Hepatocyte (in vitro differentiated cells): ENCODE data around the gene CXCL8. TPM values are rescaled to one million over a fixed set of nuclear protein-coding genes. Genes with fewer than 3 reads are reported as not detected.
A peak's percentile ranks its signal among the peaks of the same experiment; 100 is the strongest.

Experiments
- DNase-seq: peaks from one replicate; pipeline ENCODE4 v3.0.0-alpha.2; 2016; ENCODE audit warnings: low spot score
- H2AFZ ChIP-seq: fragments of 200-600 bp; sonication (generic); 2 replicates; pipeline ENCODE4 v1.6.0; 2016; ENCODE audit warnings: antibody characterized with exemption, mild to moderate bottlenecking
- H3K27ac ChIP-seq: fragments of 200-600 bp; sonication (generic); 2 replicates; pipeline ENCODE4 v1.5.1; 2016; ENCODE audit warnings: mild to moderate bottlenecking
- H3K27me3 ChIP-seq: fragments of 200-600 bp; sonication (generic); 2 replicates; pipeline ENCODE4 v1.6.1; 2016
- H3K36me3 ChIP-seq: fragments of 200-600 bp; sonication (generic); replicated peaks from 2 replicates; pipeline ENCODE4 v1.5.1; 2016; ENCODE audit warnings: low read depth; ENCODE audit not compliant: insufficient read depth
- H3K4me1 ChIP-seq: fragments of 200-600 bp; sonication (generic); 2 replicates; pipeline ENCODE4 v1.5.1; 2016; ENCODE audit warnings: mild to moderate bottlenecking, moderate library complexity; ENCODE audit not compliant: insufficient read depth
- H3K4me2 ChIP-seq: fragments of 200-600 bp; sonication (generic); 2 replicates; pipeline ENCODE4 v1.6.0; 2016
- H3K4me3 ChIP-seq: fragments of 200-600 bp; sonication (generic); 2 replicates; pipeline ENCODE4 v1.5.1; 2016; ENCODE audit warnings: mild to moderate bottlenecking
- H3K79me2 ChIP-seq: fragments of 200-600 bp; sonication (generic); 2 replicates; pipeline ENCODE4 v1.6.0; 2017; ENCODE audit warnings: mild to moderate bottlenecking
- H3K9me2 ChIP-seq: fragments of 200-600 bp; sonication (generic); replicated peaks from 2 replicates; pipeline ENCODE4 v1.6.0; 2017; ENCODE audit warnings: mild to moderate bottlenecking; ENCODE audit not compliant: insufficient read depth
- H3K9me3 ChIP-seq: fragments of 200-600 bp; sonication (generic); 2 replicates; pipeline ENCODE4 v1.5.1; 2016; ENCODE audit warnings: low read depth, mild to moderate bottlenecking
- H4K20me1 ChIP-seq: fragments of 200-600 bp; sonication (generic); 2 replicates; pipeline ENCODE4 v1.6.0; 2016; ENCODE audit warnings: mild to moderate bottlenecking; ENCODE audit not compliant: insufficient read depth, poor library complexity, severe bottlenecking
- EZH2 ChIP-seq: fragments of 200-600 bp; sonication (generic); IDR thresholded peaks from 2 replicates; pipeline ENCODE4 v1.6.1; 2016; ENCODE audit warnings: antibody characterized with exemption, mild to moderate bottlenecking, borderline replicate concordance
- EZH2phosphoT487 ChIP-seq: fragments of 200-600 bp; sonication (generic); IDR thresholded peaks from one replicate; pipeline ENCODE4 v1.6.1; 2018; ENCODE audit warnings: antibody characterized with exemption, mild to moderate bottlenecking, low read depth, moderate library complexity; ENCODE audit not compliant: unreplicated experiment, severe bottlenecking
- WGBS: methylation state at CpG from one replicate; pipeline ENCODE4 v1.1.6; 2016; ENCODE audit warnings: low lambda C conversion rate; ENCODE audit errors: missing lambda C conversion rate; 5-methylcytosine and 5-hydroxymethylcytosine counted together
- polyA plus RNA-seq: library from polyadenylated mRNA; unstranded; fragments of >200 nt; fragmentation: Nextera tagmentation; extraction: Ambion mirVana; gene quantifications from 2 replicates; pipeline ENCODE4 v1.2.1, GENCODE V29; 2016
- total RNA-seq: library from RNA; depleted of rRNA; stranded (reverse); fragments of >200 nt; gene quantifications from 2 replicates; pipeline ENCODE4 v1.2.3, GENCODE V29; 2014
- TF ChIP-seq, protein P1 (sequence below): fragments of 200-600 bp; sonication (generic); IDR thresholded peaks from 2 replicates; pipeline ENCODE4 v1.5.1; 2016; ENCODE audit warnings: antibody characterized with exemption, mild to moderate bottlenecking; ENCODE audit not compliant: poor library complexity

CXCL8 gene
- total and polyA plus RNA-seq, 2 experiments from 2014 or later = 21.6 to 43.9 TPM

GRCh38 chr4:73702796-73703287, 37.5 kb upstream of the CXCL8 start:
- 96% methylated on average over 2 of the region's 2 CpGs for WGBS
- Histone ChIP-seq H3K4me3 (no peak overlapping the region), H3K27ac (no peak overlapping the region), H3K9me3 (no peaks in the 10 kb centered on the region), H3K4me2 (no peak overlapping the region), H3K27me3 (no peaks in the 10 kb centered on the region), H2AFZ (no peak overlapping the region), H3K4me1 (no peaks in the 10 kb centered on the region), H3K36me3 (no peaks in the 10 kb centered on the region), H3K79me2 (no peaks in the 10 kb centered on the region), H3K9me2 (no peaks in the 10 kb centered on the region), H4K20me1 (no peaks in the 10 kb centered on the region)
- TF ChIP-seq EZH2phosphoT487 = no peak
- TF ChIP-seq, protein P1, sequence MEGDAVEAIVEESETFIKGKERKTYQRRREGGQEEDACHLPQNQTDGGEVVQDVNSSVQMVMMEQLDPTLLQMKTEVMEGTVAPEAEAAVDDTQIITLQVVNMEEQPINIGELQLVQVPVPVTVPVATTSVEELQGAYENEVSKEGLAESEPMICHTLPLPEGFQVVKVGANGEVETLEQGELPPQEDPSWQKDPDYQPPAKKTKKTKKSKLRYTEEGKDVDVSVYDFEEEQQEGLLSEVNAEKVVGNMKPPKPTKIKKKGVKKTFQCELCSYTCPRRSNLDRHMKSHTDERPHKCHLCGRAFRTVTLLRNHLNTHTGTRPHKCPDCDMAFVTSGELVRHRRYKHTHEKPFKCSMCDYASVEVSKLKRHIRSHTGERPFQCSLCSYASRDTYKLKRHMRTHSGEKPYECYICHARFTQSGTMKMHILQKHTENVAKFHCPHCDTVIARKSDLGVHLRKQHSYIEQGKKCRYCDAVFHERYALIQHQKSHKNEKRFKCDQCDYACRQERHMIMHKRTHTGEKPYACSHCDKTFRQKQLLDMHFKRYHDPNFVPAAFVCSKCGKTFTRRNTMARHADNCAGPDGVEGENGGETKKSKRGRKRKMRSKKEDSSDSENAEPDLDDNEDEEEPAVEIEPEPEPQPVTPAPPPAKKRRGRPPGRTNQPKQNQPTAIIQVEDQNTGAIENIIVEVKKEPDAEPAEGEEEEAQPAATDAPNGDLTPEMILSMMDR = no peak
- TF ChIP-seq EZH2 = no peak
- no peak for DNase-seq

- H3K27me3 ChIP-seq = no peaks in the 10 kb centered on the region
- H3K27ac ChIP-seq = no peak overlapping the region
- H2AFZ ChIP-seq = no peak overlapping the region
- no peak overlapping the region for H3K4me2 ChIP-seq
- H4K20me1 ChIP-seq = no peaks in the 10 kb centered on the region
- H3K4me1 ChIP-seq = no peaks in the 10 kb centered on the region
- TF ChIP-seq EZH2phosphoT487 = no peak
- TF ChIP-seq, protein P1 = no peak
- no peak for TF ChIP-seq EZH2
- H3K79me2 ChIP-seq = no peaks in the 10 kb centered on the region
- no peaks in the 10 kb centered on the region for H3K36me3 ChIP-seq
- 97% methylated on average over 1 of the region's 1 CpG for WGBS
- H3K4me3 ChIP-seq = no peak overlapping the region
- no peak for DNase-seq
- H3K9me3 ChIP-seq = no peaks in the 10 kb centered on the region
- no peaks in the 10 kb centered on the region for H3K9me2 ChIP-seq
Measured at GRCh38 chr4:73703320-73703719, 37.0 kb upstream of the CXCL8 start.

DNA sequence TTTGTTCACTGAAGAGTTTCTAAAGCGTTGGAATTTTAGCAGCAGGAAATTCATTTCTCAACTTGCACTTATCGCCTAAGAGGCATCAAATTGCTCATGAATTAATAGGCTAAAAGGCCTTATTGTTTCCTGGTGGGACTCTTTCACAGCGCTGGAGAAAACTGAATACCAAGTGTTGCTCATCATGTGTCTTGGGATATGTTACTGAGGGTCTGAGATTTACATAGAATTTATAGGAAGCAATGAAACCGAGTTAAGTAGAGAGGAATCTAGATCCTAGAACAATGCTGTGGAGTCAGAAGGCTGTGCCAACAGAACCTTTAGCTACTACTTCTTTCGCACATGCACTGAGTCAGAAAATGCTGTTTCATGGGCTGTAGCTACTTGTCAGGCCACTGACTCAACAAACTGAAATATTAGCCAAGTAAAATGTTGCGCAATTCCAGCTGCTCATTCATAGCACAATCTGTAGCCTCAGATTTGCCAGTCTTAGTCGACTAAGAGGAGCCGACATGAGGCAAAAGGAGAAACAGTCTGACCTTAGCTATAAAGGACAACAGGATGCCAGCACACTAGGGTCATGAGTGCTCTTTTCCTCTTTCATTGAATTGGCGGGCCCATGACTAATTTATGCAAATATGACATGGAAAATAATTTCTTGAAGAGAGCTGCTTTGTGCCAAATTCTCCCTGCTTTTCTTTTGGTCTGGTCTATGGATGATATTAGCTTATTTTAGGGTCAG, 35.9 kb upstream of the CXCL8 start:
- Histone ChIP-seq H4K20me1 (no peaks in the 10 kb centered on the region), H3K4me1 (no peaks in the 10 kb centered on the region), H3K27me3 (no peaks in the 10 kb centered on the region), H2AFZ (no peak overlapping the region), H3K9me2 (no peaks in the 10 kb centered on the region), H3K79me2 (no peaks in the 10 kb centered on the region), H3K27ac (no peak overlapping the region), H3K4me2 (no peak overlapping the region), H3K36me3 (no peaks in the 10 kb centered on the region), H3K9me3 (no peaks in the 10 kb centered on the region), H3K4me3 (no peak overlapping the region)
- no peak for TF ChIP-seq EZH2
- TF ChIP-seq, protein P1 = no peak
- no peak for TF ChIP-seq EZH2phosphoT487
- peak; percentile 85 for DNase-seq
- 73% methylated on average over 9 of the region's 9 CpGs for WGBS
